ENCODE data around the gene HIBADH. TPM values are rescaled to one million over a fixed set of nuclear protein-coding genes. Genes with fewer than 3 reads are reported as not detected.
A peak's percentile ranks its signal among the peaks of the same experiment; 100 is the strongest.

The HIBADH gene
- total RNA-seq, 2 experiments from 2014 or later: 19.2 to 24.0 TPM

- Histone ChIP-seq H3K9me3 (ENCODE audit: low read length) (no peaks in the 10 kb centered on the region), H3K4me3 (ENCODE audit: low read depth, low read length, poor library complexity, severe bottlenecking) (no peak overlapping the region), H2AFZ (ENCODE audit: low read length) (no peak overlapping the region), H3K27ac (ENCODE audit: low read depth, low read length, poor library complexity, severe bottlenecking) (no peak overlapping the region), H3K79me2 (ENCODE audit: insufficient read depth, low read depth, low read length) (no peaks in the 10 kb centered on the region), H3K4me2 (ENCODE audit: low read length) (no peak overlapping the region), H3K36me3 (ENCODE audit: insufficient read depth, low read length) (no peaks in the 10 kb centered on the region), H3K9me2 (ENCODE audit: insufficient read depth, low read length) (no peaks in the 10 kb centered on the region), H4K20me1 (ENCODE audit: insufficient read depth, low read length) (no peaks in the 10 kb centered on the region), H3K4me1 (ENCODE audit: insufficient read depth, low read length, poor library complexity, severe bottlenecking) (peaks cover 14% of the 10 kb centered on the region)
- ChIA-PET CTCF (ENCODE audit: unreplicated experiment) (no interaction called here), POLR2A (interaction anchor here (0.5 to 0.9 kb wide), 2 partner anchors 17 to 62 kb away, joined by 3 read pairs; no protein-coding TSS in a partner anchor)
- intact Hi-C loops (cut with micrococcal nuclease; ENCODE audit: unreplicated experiment): no loop called here
- BruUV-seq (replicated peaks): no TSS peak
- DNase-seq (ENCODE audit: low spot score): no peak
- TF ChIP-seq CTCF (conservative IDR thresholded peaks at IDR 0.05; ENCODE audit: low read length) (no peak), EZH2phosphoT487 (IDR thresholded peaks at IDR 0.05; ENCODE audit: borderline replicate concordance, low read depth, low read length) (no peak)
These were observed 37.1 kb upstream of the HIBADH start for GRCh38 chr7:27699751-27700150.

DNA sequence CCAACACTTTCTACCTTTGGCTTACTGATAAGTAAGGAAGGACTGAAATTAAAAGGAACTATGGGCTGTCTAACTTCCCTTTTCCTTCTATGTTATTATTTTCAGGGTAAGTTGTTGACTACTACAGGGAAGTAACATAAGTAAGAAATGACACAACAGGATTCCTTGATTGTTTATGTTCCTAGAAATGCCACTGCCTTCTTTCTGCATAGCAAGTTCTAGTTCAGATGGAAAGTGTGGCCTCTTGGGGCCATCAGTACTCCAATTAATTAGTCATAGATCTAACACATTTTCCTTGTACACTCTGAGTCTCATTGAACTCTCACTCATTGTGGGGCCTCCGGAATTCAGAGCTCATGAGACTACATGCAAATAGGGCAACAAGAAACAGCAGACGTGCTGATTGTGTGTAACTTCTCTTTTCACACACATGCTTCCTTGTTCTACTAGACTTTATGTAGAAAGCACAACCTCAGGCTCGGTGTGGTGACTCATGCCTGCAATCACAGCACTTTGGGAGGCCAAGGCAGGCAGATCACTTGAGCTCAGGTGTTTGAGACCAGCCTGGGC is 35.3 kb upstream of the HIBADH start:
- CTCF ChIA-PET (ENCODE audit: unreplicated experiment): no interaction called here
- peak; percentile 64 for DNase-seq (ENCODE audit: low spot score)

More for the DNA sequence above, 35.3 kb upstream of the HIBADH start:
- POLR2A ChIA-PET: interaction anchor here (1.2 to 1.4 kb wide), 5 partner anchors 9 to 43 kb away, joined by 3 to 5 read pairs (median 4); no protein-coding TSS in a partner anchor
- H4K20me1 ChIP-seq (ENCODE audit: insufficient read depth, low read length): no peaks in the 10 kb centered on the region
- no peaks in the 10 kb centered on the region for H3K36me3 ChIP-seq (ENCODE audit: insufficient read depth, low read length)
- H3K4me1 ChIP-seq (ENCODE audit: insufficient read depth, low read length, poor library complexity, severe bottlenecking): peaks cover 14% of the 10 kb centered on the region
- no peaks in the 10 kb centered on the region for H3K9me3 ChIP-seq (ENCODE audit: low read length)
- H2AFZ ChIP-seq (ENCODE audit: low read length): peak overlapping the region; percentile 97
- peak overlapping the region; percentile 53 for H3K4me2 ChIP-seq (ENCODE audit: low read length)
- H3K9me2 ChIP-seq (ENCODE audit: insufficient read depth, low read length): no peaks in the 10 kb centered on the region
- H3K4me3 ChIP-seq (ENCODE audit: low read depth, low read length, poor library complexity, severe bottlenecking): peak overlapping the region; percentile 27
- H3K79me2 ChIP-seq (ENCODE audit: insufficient read depth, low read depth, low read length): no peaks in the 10 kb centered on the region
- H3K27ac ChIP-seq (ENCODE audit: low read depth, low read length, poor library complexity, severe bottlenecking): peak overlapping the region; percentile 29
- no TSS peak for BruUV-seq (replicated peaks)
- TF ChIP-seq EZH2phosphoT487 (IDR thresholded peaks at IDR 0.05; ENCODE audit: borderline replicate concordance, low read depth, low read length) (no peak), CTCF (conservative IDR thresholded peaks at IDR 0.05; ENCODE audit: low read length) (no peak)
- intact Hi-C loops (cut with micrococcal nuclease; ENCODE audit: unreplicated experiment): no loop called here
